Measurements from ENCODE around the gene ZNF500.

ZNF500 gene

DNA sequence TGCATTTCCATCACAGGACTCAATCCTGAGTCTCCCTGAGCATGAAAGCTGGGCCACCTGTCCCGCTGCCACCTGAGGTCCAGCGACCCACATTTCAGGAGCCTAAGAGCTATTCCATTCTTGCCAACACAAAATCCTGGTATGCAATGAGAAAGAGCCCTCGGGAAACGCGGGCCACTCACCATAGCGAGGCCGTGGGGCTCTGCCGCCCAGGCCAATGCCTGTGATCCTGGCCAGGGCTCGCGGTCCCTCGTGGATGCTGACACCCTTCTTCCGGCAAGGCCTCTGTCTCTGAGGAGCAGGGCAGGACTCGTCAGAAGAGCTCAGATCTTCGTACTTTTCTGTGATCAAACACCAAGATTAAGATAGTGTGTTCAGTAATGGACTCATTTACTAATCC is 62.0 kb downstream of the ZNF500 start:
- no peak for DNase-seq (ENCODE audit: low read depth, low spot score)

DNA sequence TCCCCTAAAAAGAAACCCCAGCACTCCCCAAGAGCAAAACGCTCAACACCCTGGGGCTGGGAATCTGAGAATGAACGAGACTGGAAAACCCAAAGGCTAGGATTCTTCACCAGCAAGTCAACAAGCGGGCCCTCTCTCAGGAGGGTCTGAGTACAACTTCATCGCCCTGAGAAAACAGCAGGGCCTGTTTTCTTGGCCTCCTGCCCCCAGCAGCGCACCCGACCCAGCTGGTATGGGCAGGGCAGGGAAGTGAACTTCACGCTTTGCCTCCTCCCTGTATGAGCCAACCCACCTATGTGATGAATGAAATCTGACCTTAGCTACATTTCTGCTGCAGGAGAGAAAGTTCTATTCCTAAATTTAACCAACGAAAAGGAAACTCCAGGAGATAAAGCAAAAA is 62.5 kb downstream of the ZNF500 start:
- DNase-seq (ENCODE audit: low read depth, low spot score) = no peak

DNA sequence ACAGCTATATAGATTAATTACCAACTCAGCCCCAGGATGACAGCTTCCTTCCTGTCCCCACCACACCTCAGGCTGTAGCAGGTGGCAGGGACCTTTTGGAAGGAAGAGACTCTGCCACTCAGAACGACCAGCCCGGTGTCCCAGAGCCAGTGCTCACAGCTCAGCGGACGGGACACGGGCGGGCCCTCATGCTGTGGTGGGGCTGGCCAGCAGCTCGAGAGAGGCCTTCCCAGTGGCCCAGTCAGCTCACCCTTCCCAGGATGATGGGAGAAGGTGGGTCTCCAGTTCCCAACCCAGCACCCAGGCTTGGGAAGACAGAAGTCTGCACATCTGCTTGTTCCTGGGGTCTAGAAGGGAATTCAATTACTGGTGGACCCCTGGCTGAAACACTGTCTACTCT is 63.1 kb downstream of the ZNF500 start:
- no peak for DNase-seq (ENCODE audit: low read depth, low spot score)

DNA sequence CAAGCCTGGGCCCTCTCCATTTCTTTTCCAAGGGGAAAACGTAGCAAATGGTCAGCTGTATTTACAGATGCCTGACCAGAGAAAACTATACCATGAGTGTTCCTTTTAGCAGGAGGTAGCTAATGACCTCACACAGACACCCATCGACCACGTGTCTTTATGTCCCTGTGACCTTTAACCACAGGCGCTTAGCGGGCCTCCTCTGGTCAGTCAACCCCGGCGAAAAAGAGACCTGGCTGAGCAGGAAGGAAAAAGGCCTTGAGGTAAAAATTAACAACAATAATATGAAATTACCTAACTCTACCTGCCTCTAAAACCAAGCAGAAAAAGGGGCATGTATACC is 64.5 kb downstream of the ZNF500 start:
- DNase-seq (ENCODE audit: low read depth, low spot score) = no peak

DNA sequence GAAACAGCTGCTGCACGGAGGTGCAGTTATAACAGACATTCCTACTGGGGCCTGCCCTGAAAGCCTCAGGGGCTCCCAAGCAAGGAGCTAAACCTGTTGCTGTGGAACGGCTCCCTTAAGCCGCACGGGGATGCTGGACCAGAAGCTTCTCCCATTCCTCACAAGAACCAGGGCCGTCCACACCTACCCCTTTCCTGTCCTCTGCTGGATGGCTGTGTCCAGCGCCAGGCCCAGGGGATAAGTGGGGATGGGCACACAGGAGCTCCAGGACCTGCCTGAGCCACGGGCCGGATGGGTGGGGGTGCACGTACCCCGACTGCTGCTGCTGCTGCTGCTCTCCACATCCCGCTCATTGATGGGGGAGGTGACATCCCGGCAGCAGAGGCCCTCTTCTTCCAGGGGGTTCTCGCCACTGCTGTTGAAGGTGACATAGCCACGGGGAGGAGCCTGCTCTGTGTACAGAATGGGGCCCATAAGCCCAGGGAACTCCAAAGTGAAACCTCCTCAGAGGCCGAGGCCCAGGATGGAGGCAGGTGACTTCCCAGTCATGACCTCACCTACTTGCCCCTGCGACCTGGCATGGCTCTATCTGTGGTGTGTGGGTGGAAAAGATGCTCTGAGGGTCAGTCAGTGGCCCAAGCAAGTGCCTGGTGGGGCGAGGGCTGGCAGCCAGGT is 65.0 kb downstream of the ZNF500 start:
- peak; percentile 0 for DNase-seq (ENCODE audit: low read depth, low spot score)

DNA sequence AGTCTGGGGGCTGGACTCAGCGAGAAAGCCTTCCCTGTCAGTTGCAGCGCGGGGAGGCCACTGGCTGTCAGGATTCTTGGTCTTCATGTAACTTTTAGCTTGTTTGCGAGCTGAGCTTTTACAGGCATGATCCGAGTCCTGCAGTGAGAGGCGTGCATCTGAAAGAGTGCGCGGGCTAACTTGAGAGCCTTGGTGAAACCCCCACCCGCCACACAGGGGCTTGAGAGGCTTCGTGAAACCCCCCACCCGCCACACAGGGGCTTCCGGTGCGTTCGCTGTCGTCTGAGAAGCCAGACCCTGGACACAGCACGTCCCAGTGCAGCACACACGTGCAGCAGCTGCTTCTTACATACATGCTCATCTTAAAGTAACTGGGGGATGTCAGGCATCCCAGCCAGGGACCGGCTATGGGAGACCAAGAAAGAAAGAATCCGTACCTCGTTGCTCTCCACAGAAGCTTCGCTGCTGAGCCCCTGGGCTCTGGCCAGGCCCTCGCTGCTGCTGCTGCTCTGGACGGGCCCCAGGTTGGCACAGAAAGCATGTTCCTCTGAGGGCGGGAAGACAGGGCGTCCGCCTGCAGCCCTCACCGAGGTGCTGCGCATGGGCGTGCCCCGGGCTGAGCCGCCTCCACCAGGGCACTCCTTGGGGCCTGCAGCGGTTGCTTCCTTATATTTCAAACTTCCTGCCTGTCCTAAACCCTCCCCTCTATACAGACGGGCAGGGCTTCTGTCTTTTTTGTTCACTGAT is 65.8 kb downstream of the ZNF500 start:
- DNase-seq (ENCODE audit: low read depth, low spot score) = peak; percentile 2

DNA sequence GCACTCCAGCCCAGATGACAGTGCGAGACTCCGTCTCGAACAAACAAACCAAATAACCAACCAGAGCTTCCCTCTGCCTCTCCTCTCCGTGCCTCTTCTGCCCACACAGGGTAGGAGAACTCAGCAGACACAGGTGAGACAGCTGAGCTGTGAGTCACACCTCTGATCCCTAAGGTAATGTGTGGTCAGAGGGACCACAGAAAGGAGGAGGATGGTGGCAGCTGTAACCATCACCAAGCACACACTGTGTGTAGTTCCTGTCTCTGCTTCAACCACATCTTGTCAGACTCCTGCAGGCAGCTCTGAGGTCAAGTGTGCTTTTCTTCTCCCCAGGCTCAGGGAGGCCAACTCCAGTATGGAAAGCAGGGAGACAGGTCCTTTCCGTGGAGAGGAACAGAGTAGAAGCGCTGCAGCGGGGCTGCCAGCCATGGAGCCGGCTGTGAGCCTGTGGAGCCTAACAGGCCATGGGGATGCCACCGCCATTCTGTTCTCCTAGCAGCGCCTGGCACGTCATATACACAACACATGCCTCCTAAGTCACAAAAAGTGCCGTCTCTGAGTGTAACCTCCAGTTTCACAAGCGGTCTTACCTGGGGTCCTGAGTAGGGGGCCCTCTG is 66.5 kb downstream of the ZNF500 start:
- DNase-seq (ENCODE audit: low read depth, low spot score) = peak; percentile 2

DNA sequence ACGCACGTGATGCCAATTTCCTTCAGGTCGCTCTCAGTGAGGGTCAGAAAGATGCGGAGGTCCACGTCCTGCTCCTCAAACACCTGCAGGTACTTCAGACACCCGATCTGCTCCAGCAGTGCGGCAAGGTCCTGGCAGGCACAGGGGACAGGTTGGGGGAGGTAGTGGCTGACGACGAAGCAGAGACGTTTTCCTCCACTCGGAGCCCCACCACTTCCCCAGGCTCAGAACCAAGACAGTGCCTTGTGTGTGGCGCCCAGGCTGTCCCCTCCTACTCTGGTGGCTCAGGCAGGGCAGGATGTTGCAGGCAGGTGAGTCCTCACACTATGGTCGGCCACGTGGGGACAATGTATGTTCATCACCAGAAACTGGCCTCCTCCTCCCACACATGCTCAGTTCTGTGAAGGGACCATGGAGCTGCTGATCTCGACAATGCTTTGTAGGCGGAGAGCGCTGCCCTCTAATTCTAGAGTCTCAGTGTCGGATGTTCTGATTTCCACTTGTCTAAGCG is 67.9 kb downstream of the ZNF500 start:
- peak; percentile 0 for DNase-seq (ENCODE audit: low read depth, low spot score)

DNA sequence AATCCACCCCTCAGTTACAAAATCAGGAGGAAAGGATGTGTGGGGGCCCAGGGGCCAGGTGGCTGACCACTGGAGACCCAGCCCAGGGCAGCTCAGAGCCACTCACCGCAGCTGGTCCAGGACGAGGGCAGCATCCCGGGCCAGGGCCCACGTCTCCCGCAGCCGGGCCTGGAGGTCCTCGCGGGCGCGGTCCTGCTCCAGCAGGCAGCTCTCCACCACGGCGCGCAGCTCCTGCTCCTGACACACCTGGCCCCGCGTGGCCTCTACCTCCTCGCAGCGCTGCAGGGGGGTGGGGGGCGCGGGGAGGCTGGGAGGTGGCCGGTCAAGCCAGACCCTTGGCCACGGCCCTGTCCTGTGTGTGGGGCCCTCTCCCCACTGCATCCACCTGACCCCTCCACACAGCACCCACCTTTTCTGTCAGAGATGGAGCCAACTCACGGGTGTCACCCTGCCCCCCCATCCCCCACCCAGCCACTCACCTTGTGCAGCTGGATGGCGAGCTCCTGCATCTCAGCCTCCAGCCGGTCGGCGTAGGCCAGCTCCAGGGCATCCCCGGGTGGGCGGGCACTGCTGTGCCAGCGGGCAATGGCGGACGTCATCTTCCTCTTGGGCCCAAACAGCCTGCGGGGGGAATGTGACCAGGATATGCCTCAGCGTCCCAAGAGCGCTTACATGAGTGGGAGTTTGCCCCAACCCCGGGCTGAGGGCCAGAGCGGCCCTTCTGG is 68.5 kb downstream of the ZNF500 start:
- DNase-seq (ENCODE audit: low read depth, low spot score) = peak; percentile 1
